Thoracic aorta (tissue), 2 donors: ENCODE results near the gene CT45A8. TPM values are rescaled to one million over a fixed set of nuclear protein-coding genes. Genes with fewer than 3 reads are reported as not detected.
"Not testable (repeated sequence)": the region's sequence is repeated elsewhere in the genome, so short reads cannot be mapped to it uniquely, and the experiment has no call there.

Source experiments
- ATAC-seq: fragments of 150-250 bp; one replicate; pipeline ENCODE4 v1.8.0; 2017; ENCODE audit warnings: low read depth; ENCODE audit not compliant: insufficient number of reproducible peaks, low FRiP score
- DNase-seq: peaks from one replicate; pipeline ENCODE4 v3.0.0-alpha.2; 2020; ENCODE audit warnings: low spot score
- H3K27ac ChIP-seq, 2 donors: fragments of 200-600 bp; sonication (generic); 1 replicate in 1 of 2; 2 replicates in 1 of 2; pipeline ENCODE4 v1.5.1; 2016; ENCODE audit warnings: mild to moderate bottlenecking in 2 of 2, moderate library complexity in 2 of 2
- H3K27me3 ChIP-seq: fragments of 200-600 bp; sonication (generic); replicated peaks from 2 replicates; pipeline ENCODE4 v1.6.0; 2016; ENCODE audit warnings: mild to moderate bottlenecking; ENCODE audit not compliant: insufficient read depth
- H3K36me3 ChIP-seq: fragments of 200-600 bp; sonication (generic); one replicate; pipeline ENCODE4 v1.5.1; 2016
- H3K4me1 ChIP-seq, 2 donors: fragments of 200-600 bp; sonication (generic); 1 replicate in 1 of 2; 2 replicates in 1 of 2; pipeline versions ENCODE4 v1.5.1 to v1.6.0; 2016; ENCODE audit warnings: low read depth in 2 of 2, mild to moderate bottlenecking in 1 of 2; ENCODE audit not compliant: control insufficient read depth in 1 of 2
- H3K4me3 ChIP-seq: fragments of 200-600 bp; sonication (generic); 2 replicates; pipeline ENCODE4 v1.5.1; 2016; ENCODE audit warnings: mild to moderate bottlenecking
- H3K9me3 ChIP-seq: fragments of 200-600 bp; sonication (generic); 2 replicates; pipeline ENCODE4 v1.5.1; 2016
- total RNA-seq, 2 donors: library from RNA; depleted of rRNA; stranded (reverse); fragments of >200 nt; gene quantifications; one replicate each; pipeline versions ENCODE4 v1.1.0 to v1.2.3, GENCODE V29; 2016

The CT45A8 gene
- total RNA-seq, 2 donors from 2014 or later = not detected

- ATAC-seq, H3K27ac ChIP-seq: not testable (repeated sequence)
Measured at GRCh38 chrX:135819912-135820311, 34.4 kb downstream of the CT45A8 start, which contains the start of gene CT45A2. CT45A2 (minus strand) TSS chrX:135820012; CDS start chrX:135816265, 3,747 bp downstream.

GRCh38 chrX:135802687-135803086, 51.7 kb downstream of the CT45A8 start, which contains the start of gene CT45A6:
CT45A6 (minus strand) TSS chrX:135802787; CDS start chrX:135798993, 3,794 bp downstream.
- DNase-seq, H3K4me3 ChIP-seq, H3K27me3 ChIP-seq, H3K9me3 ChIP-seq, H3K4me1 ChIP-seq, H3K27ac ChIP-seq, ATAC-seq, H3K36me3 ChIP-seq: not testable (repeated sequence)

More at GRCh38 chrX:135819912-135820311, 34.4 kb downstream of the CT45A8 start, which contains the start of gene CT45A2:
- H3K4me3 ChIP-seq, H3K27me3 ChIP-seq, H3K9me3 ChIP-seq, DNase-seq, H3K4me1 ChIP-seq, H3K36me3 ChIP-seq: not testable (repeated sequence)

Other genes with a start within 250 kb of the CT45A8 start
- not detected for gene CT45A1, start 140.9 kb downstream of the CT45A8 start, total RNA-seq
- gene CT45A3, start 86.3 kb downstream of the CT45A8 start, total RNA-seq = not detected
- gene CT45A5, start 69.0 kb downstream of the CT45A8 start, total RNA-seq = not detected
- not detected for gene CT45A6, start 51.8 kb downstream of the CT45A8 start, total RNA-seq
- gene CT45A2, start 34.5 kb downstream of the CT45A8 start, total RNA-seq = not detected
- gene CT45A7, start 17.3 kb downstream of the CT45A8 start, total RNA-seq = not detected
- gene CT45A9, start 17.3 kb upstream of the CT45A8 start, total RNA-seq = not detected
- gene CT45A10, start 38.9 kb upstream of the CT45A8 start, total RNA-seq = not detected
- gene SAGE1, start 39.2 kb upstream of the CT45A8 start, total RNA-seq = not detected
- gene MMGT1, start 119.5 kb upstream of the CT45A8 start, total RNA-seq = 10 to 100 TPM; 26.3 to 30.3 TPM
- 10 to 100 TPM; 13.9 to 14.9 TPM for gene SLC9A6, start 130.9 kb upstream of the CT45A8 start, total RNA-seq